ENCODE measurements around the gene KCNMA1. TPM values are rescaled to one million over a fixed set of nuclear protein-coding genes. Genes with fewer than 3 reads are reported as not detected.

The KCNMA1 gene
- total RNA-seq, 1 experiment from 2014 or later = 143 TPM

DNA sequence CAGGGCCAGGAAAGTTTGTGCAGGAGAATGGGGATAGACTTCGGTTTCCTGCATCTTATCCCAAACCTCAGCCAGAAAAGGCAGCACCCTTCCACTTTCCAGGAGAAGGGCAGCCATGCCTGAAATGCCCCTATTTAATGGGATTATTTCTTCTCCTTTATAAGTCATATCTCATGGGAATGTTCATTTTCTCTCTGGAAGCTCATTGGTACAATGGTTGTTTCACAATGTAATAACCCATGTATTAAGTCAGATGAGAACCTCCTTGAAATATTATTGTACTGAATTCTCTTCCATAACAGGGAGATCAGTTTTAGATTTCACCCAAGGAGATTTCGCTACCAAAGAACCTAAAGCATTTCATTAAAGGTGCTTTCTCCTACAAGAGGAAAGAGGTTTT is 457.5 kb downstream of the KCNMA1 start:
- no peaks in the 10 kb centered on the region for H4K20me1 ChIP-seq (ENCODE audit: low read length)
- no peak overlapping the region for H3K4me3 ChIP-seq (ENCODE audit: low read length)
- intact Hi-C loops (cut with micrococcal nuclease) = no loop called here
- no peaks in the 10 kb centered on the region for H3K9me2 ChIP-seq (replicated peaks; ENCODE audit: low read length)
- H2AFZ ChIP-seq (ENCODE audit: low read length) = no peak overlapping the region
- H3K27me3 ChIP-seq (ENCODE audit: low read length) = no peaks in the 10 kb centered on the region
- DNase-seq = no peak
- ChIA-PET POLR2A (ENCODE audit: unreplicated experiment) (no interaction called here), CTCF (no interaction called here)
- H3K9me3 ChIP-seq (ENCODE audit: low read length) = no peaks in the 10 kb centered on the region
- TF ChIP-seq EZH2 (IDR thresholded peaks at IDR 0.05; ENCODE audit: low read length, unreplicated experiment) = no peak
- TF ChIP-seq, protein P1, sequence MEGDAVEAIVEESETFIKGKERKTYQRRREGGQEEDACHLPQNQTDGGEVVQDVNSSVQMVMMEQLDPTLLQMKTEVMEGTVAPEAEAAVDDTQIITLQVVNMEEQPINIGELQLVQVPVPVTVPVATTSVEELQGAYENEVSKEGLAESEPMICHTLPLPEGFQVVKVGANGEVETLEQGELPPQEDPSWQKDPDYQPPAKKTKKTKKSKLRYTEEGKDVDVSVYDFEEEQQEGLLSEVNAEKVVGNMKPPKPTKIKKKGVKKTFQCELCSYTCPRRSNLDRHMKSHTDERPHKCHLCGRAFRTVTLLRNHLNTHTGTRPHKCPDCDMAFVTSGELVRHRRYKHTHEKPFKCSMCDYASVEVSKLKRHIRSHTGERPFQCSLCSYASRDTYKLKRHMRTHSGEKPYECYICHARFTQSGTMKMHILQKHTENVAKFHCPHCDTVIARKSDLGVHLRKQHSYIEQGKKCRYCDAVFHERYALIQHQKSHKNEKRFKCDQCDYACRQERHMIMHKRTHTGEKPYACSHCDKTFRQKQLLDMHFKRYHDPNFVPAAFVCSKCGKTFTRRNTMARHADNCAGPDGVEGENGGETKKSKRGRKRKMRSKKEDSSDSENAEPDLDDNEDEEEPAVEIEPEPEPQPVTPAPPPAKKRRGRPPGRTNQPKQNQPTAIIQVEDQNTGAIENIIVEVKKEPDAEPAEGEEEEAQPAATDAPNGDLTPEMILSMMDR (conservative IDR thresholded peaks at IDR 0.05; ENCODE audit: low read depth, low read length) = no peak
- no peak for TF ChIP-seq EZH2phosphoT487 (IDR thresholded peaks at IDR 0.05; ENCODE audit: borderline replicate concordance, low read length)
- H3K4me1 ChIP-seq (ENCODE audit: insufficient read depth, low read length) = peaks cover 36% of the 10 kb centered on the region
- no peaks in the 10 kb centered on the region for H3F3A ChIP-seq (ENCODE audit: low read length, unreplicated experiment)
- H3K9ac ChIP-seq (ENCODE audit: low read length) = peak overlapping the region; percentile 11
- H3K79me2 ChIP-seq (ENCODE audit: low read length) = no peaks in the 10 kb centered on the region
- no peak; the same call in 1 of the 2 replicates for ATAC-seq
- no TSS peak for BruUV-seq (replicated peaks)
- peak overlapping the region; percentile 48 for H3K27ac ChIP-seq (ENCODE audit: low read length)
- H3K4me2 ChIP-seq (ENCODE audit: low read length) = peak overlapping the region; percentile 46
- no peaks in the 10 kb centered on the region for H3K36me3 ChIP-seq (ENCODE audit: low read depth, low read length)

DNA sequence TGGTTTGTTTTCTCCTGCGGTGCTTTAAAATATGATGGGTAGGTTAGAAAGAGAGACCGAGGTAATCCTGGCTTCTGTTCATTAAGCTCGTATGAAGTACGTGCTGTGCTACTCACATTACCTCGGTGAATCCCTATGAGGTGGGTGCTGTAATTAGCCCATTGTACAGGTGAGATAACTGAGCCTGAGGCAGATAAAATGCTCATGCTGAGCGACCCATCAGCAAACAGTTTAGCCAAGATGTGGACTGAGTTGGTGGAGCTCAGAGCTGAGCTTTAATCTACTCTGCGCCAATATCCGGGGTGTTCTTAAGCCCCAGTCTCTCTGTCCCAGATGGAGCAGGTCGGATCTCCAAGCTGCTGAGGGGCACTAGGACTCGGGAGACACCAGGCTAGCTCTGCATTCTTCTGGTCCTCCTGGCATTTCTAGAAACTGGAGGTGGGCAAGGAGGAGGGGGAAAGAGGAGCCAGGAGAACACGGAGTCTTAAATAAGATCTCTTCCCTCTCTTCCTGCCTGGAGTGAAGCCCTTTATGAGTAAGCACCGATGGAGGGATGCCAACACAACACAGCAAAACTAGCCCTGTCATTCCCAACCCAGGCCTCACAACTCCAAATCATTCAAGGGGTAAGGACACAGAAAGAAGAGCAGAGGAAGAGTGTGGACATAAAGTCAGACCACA is 458.5 kb downstream of the KCNMA1 start:
- H3K27me3 ChIP-seq (ENCODE audit: low read length) = no peaks in the 10 kb centered on the region
- no peak overlapping the region for H3K4me3 ChIP-seq (ENCODE audit: low read length)
- no peaks in the 10 kb centered on the region for H3K36me3 ChIP-seq (ENCODE audit: low read depth, low read length)
- H3K79me2 ChIP-seq (ENCODE audit: low read length) = no peaks in the 10 kb centered on the region
- H4K20me1 ChIP-seq (ENCODE audit: low read length) = no peaks in the 10 kb centered on the region
- H3K4me2 ChIP-seq (ENCODE audit: low read length) = peak overlapping the region; percentile 46
- DNase-seq (peak; percentile 100), ATAC-seq (peak; percentile 94)
- no peaks in the 10 kb centered on the region for H3K9me2 ChIP-seq (replicated peaks; ENCODE audit: low read length)
- H3F3A ChIP-seq (ENCODE audit: low read length, unreplicated experiment) = no peaks in the 10 kb centered on the region
- H3K9ac ChIP-seq (ENCODE audit: low read length) = peak overlapping the region; percentile 11
- intact Hi-C loops (cut with micrococcal nuclease) = loop anchor here (1.0 kb wide), 2 partner anchors 61 to 213 kb away; no protein-coding TSS in a partner anchor
- POLR2A ChIA-PET (ENCODE audit: unreplicated experiment) = no interaction called here
- peaks cover 36% of the 10 kb centered on the region for H3K4me1 ChIP-seq (ENCODE audit: insufficient read depth, low read length)
- CTCF ChIA-PET = interaction anchor here (0.7 to 1.1 kb wide), 2 partner anchors 13 to 213 kb away, joined by 3 to 5 read pairs; no protein-coding TSS in a partner anchor
- peak overlapping the region; percentile 48 for H3K27ac ChIP-seq (ENCODE audit: low read length)
- no peaks in the 10 kb centered on the region for H3K9me3 ChIP-seq (ENCODE audit: low read length)
- peak overlapping the region; percentile 37 for H2AFZ ChIP-seq (ENCODE audit: low read length)
- TF ChIP-seq EZH2 (IDR thresholded peaks at IDR 0.05; ENCODE audit: low read length, unreplicated experiment) (no peak), EZH2phosphoT487 (IDR thresholded peaks at IDR 0.05; ENCODE audit: borderline replicate concordance, low read length) (no peak)
- TF ChIP-seq, protein P1 (conservative IDR thresholded peaks at IDR 0.05; ENCODE audit: low read depth, low read length) = no peak
- no TSS peak for BruUV-seq (replicated peaks)

DNA sequence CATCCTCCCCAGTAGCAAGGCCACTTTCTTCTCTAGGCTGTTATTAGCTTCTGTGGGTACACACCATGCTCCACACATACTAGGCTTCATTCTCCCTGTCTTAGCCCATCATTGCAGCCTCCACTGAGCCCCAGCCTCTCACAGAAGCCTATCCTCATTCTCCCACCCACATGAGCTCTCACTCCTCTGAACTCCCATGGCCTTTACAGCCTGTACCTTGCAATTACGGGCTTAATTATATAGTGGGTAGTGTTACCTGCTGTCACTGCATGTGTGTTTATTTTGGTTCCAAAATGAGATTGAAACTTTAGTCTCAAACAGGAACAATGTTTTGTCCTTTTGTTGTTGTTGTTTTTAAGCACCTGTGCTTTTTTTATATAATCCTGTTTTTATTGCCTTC is 460.0 kb downstream of the KCNMA1 start:
- Histone ChIP-seq H3K4me2 (ENCODE audit: low read length) (no peak overlapping the region), H3K4me1 (ENCODE audit: insufficient read depth, low read length) (peaks cover 40% of the 10 kb centered on the region), H3K9me3 (ENCODE audit: low read length) (no peaks in the 10 kb centered on the region), H3K36me3 (ENCODE audit: low read depth, low read length) (no peaks in the 10 kb centered on the region), H4K20me1 (ENCODE audit: low read length) (no peaks in the 10 kb centered on the region), H3K79me2 (ENCODE audit: low read length) (no peaks in the 10 kb centered on the region), H3K4me3 (ENCODE audit: low read length) (no peak overlapping the region), H3K9me2 (replicated peaks; ENCODE audit: low read length) (no peaks in the 10 kb centered on the region), H3K27me3 (ENCODE audit: low read length) (no peaks in the 10 kb centered on the region), H3K27ac (ENCODE audit: low read length) (no peak overlapping the region), H3K9ac (ENCODE audit: low read length) (no peak overlapping the region), H2AFZ (ENCODE audit: low read length) (no peak overlapping the region), H3F3A (ENCODE audit: low read length, unreplicated experiment) (no peaks in the 10 kb centered on the region)
- TF ChIP-seq, protein P1 (conservative IDR thresholded peaks at IDR 0.05; ENCODE audit: low read depth, low read length) = no peak
- TF ChIP-seq EZH2phosphoT487 (IDR thresholded peaks at IDR 0.05; ENCODE audit: borderline replicate concordance, low read length) (no peak), EZH2 (IDR thresholded peaks at IDR 0.05; ENCODE audit: low read length, unreplicated experiment) (no peak)
- DNase-seq (no peak), ATAC-seq (no peak)
- no TSS peak for BruUV-seq (replicated peaks)
- CTCF ChIA-PET = no interaction called here
- intact Hi-C loops (cut with micrococcal nuclease) = no loop called here
- POLR2A ChIA-PET (ENCODE audit: unreplicated experiment) = interaction anchor here (0.5 kb wide), 1 partner anchor 24 kb away, joined by 5 read pairs; no protein-coding TSS in a partner anchor

Data from PC-3 (cell line).